ENCODE data around the gene ACOT13.
A peak's percentile ranks its signal among the peaks of the same experiment; 100 is the strongest.

DNA sequence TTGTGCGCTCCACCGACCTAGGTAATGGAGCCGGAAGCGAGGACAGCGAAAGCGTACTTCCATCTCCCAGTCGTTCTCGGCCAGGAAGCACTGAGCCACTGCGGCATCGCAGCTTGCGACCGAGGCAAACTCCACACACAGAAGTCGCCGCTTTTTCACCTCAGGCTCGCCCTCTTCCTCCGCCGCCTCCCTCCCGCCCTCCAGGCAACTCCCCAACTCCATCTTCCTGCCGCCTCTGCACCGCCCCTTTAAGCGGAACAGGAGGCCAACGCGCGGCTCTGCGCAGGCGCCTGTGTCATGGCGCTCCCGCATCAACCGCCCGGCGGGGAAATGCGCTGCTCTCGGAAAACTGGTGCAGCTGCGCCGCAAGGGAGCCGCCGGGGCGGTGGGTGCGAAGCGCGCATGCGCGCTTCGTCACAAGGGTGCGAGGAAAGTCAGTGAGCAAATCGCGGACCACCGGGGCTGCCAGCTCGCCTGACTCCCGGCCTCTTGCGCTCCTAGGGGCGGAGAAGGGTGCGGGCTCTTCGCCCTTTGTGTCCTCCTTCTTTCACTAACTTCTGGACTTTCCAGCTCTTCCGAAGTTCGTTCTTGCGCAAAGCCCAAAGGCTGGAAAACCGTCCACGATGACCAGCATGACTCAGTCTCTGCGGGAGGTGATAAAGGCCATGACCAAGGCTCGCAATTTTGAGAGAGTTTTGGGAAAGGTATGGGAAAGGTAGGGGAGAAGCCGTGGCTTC lies at the start of gene ACOT13, which contains the start of gene TDP2:
- TF ChIP-seq, protein P1, sequence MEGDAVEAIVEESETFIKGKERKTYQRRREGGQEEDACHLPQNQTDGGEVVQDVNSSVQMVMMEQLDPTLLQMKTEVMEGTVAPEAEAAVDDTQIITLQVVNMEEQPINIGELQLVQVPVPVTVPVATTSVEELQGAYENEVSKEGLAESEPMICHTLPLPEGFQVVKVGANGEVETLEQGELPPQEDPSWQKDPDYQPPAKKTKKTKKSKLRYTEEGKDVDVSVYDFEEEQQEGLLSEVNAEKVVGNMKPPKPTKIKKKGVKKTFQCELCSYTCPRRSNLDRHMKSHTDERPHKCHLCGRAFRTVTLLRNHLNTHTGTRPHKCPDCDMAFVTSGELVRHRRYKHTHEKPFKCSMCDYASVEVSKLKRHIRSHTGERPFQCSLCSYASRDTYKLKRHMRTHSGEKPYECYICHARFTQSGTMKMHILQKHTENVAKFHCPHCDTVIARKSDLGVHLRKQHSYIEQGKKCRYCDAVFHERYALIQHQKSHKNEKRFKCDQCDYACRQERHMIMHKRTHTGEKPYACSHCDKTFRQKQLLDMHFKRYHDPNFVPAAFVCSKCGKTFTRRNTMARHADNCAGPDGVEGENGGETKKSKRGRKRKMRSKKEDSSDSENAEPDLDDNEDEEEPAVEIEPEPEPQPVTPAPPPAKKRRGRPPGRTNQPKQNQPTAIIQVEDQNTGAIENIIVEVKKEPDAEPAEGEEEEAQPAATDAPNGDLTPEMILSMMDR (conservative IDR thresholded peaks at IDR 0.05 in 1 of 2, IDR thresholded peaks at IDR 0.05 in 1 of 2; ENCODE audit: low read depth in 1 of 2, low read length in 2 of 2): peak; percentile 52 to 60
- TF ChIP-seq EZH2 (IDR thresholded peaks at IDR 0.05; ENCODE audit: low read length, missing control alignments): no peak

Data from fibroblast of lung (primary cell).